ENCODE measurements around the gene TNFRSF14. TPM values are rescaled to one million over a fixed set of nuclear protein-coding genes. Genes with fewer than 3 reads are reported as not detected.
A peak's percentile ranks its signal among the peaks of the same experiment; 100 is the strongest.

Gene TNFRSF14
- total and polyA plus RNA-seq, 2 of the 13 experiments (the other 11 are each of a cell fraction or from before 2014, with no cell fraction given), result 11.9 to 49.9 TPM

- TF ChIP-seq ZBTB42 (CRISPR knock-in tag; IDR thresholded peaks at IDR 0.05), result no peak
- no peak for TF ChIP-seq ZNF75D (CRISPR knock-in tag; IDR thresholded peaks at IDR 0.05; ENCODE audit: borderline replicate concordance)
- TF ChIP-seq ZNF639 (CRISPR knock-in tag; conservative IDR thresholded peaks at IDR 0.05), result no peak
- TF ChIP-seq SKI (IDR thresholded peaks at IDR 0.05; ENCODE audit: partially characterized antibody), result peak; percentile 57
- TF ChIP-seq SOX13 (IDR thresholded peaks at IDR 0.05), result no peak
- TF ChIP-seq SOX13 (CRISPR knock-in tag; conservative IDR thresholded peaks at IDR 0.05 in 1 of 2, IDR thresholded peaks at IDR 0.05 in 1 of 2), result no peak
- TF ChIP-seq ZFY (CRISPR knock-in tag; IDR thresholded peaks at IDR 0.05), result peak; percentile 57; the same call in 1 of the 2 replicates
- TF ChIP-seq SAP130 (CRISPR knock-in tag; IDR thresholded peaks at IDR 0.05; ENCODE audit: low read depth), result peak; percentile 36; the same call in 1 of the 2 replicates
- TF ChIP-seq ZNF800 (CRISPR knock-in tag; IDR thresholded peaks at IDR 0.05), result peak; percentile 61; the same call in 1 of the 2 replicates
- no peak for TF ChIP-seq CC2D1A (CRISPR knock-in tag; IDR thresholded peaks at IDR 0.05)
- TF ChIP-seq MYPOP (CRISPR knock-in tag; IDR thresholded peaks at IDR 0.05), result peak; percentile 41; the same call in 1 of the 2 replicates
- TF ChIP-seq ZNF782 (CRISPR knock-in tag; IDR thresholded peaks at IDR 0.05; ENCODE audit: borderline replicate concordance), result peak; percentile 26; the same call in 1 of the 2 replicates
- TF ChIP-seq CTCF (CRISPR knock-in tag; IDR thresholded peaks at IDR 0.05), result peak; percentile 50
- TF ChIP-seq YEATS4 (CRISPR knock-in tag; IDR thresholded peaks at IDR 0.05; ENCODE audit: borderline replicate concordance), result 0 out of 2 replicates have a peak, but pooled peaks have one; percentile 12
- TF ChIP-seq UBTF (CRISPR knock-in tag; IDR thresholded peaks at IDR 0.05), result peak; percentile 75; the same call in 1 of the 2 replicates
- no peak for TF ChIP-seq NR2F6 (IDR thresholded peaks at IDR 0.05)
- TF ChIP-seq NR2F6 (CRISPR knock-in tag; IDR thresholded peaks at IDR 0.05), result peak; percentile 21; the same call in 1 of the 2 replicates
- 0 out of 2 replicates have a peak, but pooled peaks have one; percentile 31 for TF ChIP-seq ZNF704 (CRISPR knock-in tag; IDR thresholded peaks at IDR 0.05; ENCODE audit: borderline replicate concordance)
These were observed 27.0 kb upstream of the TNFRSF14 start (continued) for GRCh38 chr1:2528966-2529783.

All from HepG2 (cell line).